CD8-positive, alpha-beta memory T cell (primary cell): ENCODE results near the gene CHEK1. TPM values are rescaled to one million over a fixed set of nuclear protein-coding genes. Genes with fewer than 3 reads are reported as not detected.
A peak's percentile ranks its signal among the peaks of the same experiment; 100 is the strongest.

Experiments
- CTCF ChIA-PET: fragments of 350-600 bp; sonication (Branson Sonifier 250); formaldehyde crosslinking; loops from one replicate; lab custom pipeline; 2021; ENCODE audit warnings: antibody characterized with exemption; lab: Charles Lee
- POLR2A ChIA-PET: fragments of 350-600 bp; sonication (Branson Sonifier 250); formaldehyde crosslinking; loops from one replicate; lab custom pipeline; 2021; ENCODE audit warnings: antibody characterized with exemption; lab: Charles Lee
- DNase-seq, 5 donors: peaks; one replicate each; pipeline versions ENCODE4 v3.0.0 to v3.0.0-alpha.2; 2020 to 2022; ENCODE audit warnings: mixed read lengths in 1 of 5
- H3K27ac ChIP-seq: one replicate; pipeline ENCODE4 v1.7.0; 2013; ENCODE audit warnings: low read depth, mild to moderate bottlenecking, low read length, moderate library complexity
- H3K27me3 ChIP-seq: 2 replicates; pipeline ENCODE4 v1.7.0; 2013; ENCODE audit warnings: low read length, mild to moderate bottlenecking; ENCODE audit not compliant: insufficient read depth, poor library complexity, severe bottlenecking
- H3K36me3 ChIP-seq: 2 replicates; pipeline ENCODE4 v1.7.0; 2013; ENCODE audit warnings: mild to moderate bottlenecking, low read length, moderate library complexity; ENCODE audit not compliant: insufficient read depth
- H3K4me1 ChIP-seq: 2 replicates; pipeline ENCODE4 v1.7.0; 2013; ENCODE audit warnings: mild to moderate bottlenecking, low read length, moderate library complexity; ENCODE audit not compliant: insufficient read depth
- H3K4me3 ChIP-seq: 2 replicates; pipeline ENCODE4 v1.7.0; 2013; ENCODE audit warnings: mild to moderate bottlenecking, low read length
- H3K9me3 ChIP-seq: 2 replicates; pipeline ENCODE4 v1.7.0; 2013; ENCODE audit warnings: mild to moderate bottlenecking, low read length
- H3K27ac Mint-ChIP-seq, 8 donors: one replicate each; pipeline ENCODE4 v1.8.0; 2020 to 2021; ENCODE audit warnings: mixed read lengths in 8 of 8, mild to moderate bottlenecking in 6 of 8, inconsistent platforms in 3 of 8, moderate library complexity in 3 of 8
- H3K27me3 Mint-ChIP-seq, 2 donors: one replicate each; pipeline ENCODE4 v1.8.0; 2020 to 2021; ENCODE audit warnings: mixed read lengths in 2 of 2, mild to moderate bottlenecking in 1 of 2, moderate library complexity in 1 of 2
- H3K36me3 Mint-ChIP-seq, 3 donors: one replicate each; pipeline ENCODE4 v1.8.0; 2020 to 2021; ENCODE audit warnings: mixed read lengths in 3 of 3, inconsistent platforms in 1 of 3, mild to moderate bottlenecking in 1 of 3
- H3K4me1 Mint-ChIP-seq, 3 donors: one replicate each; pipeline ENCODE4 v1.8.0; 2020 to 2021; ENCODE audit warnings: mixed read lengths in 3 of 3, inconsistent platforms in 1 of 3, mild to moderate bottlenecking in 1 of 3
- H3K4me3 Mint-ChIP-seq, 7 donors: one replicate each; pipeline ENCODE4 v1.8.0; 2020 to 2021; ENCODE audit warnings: mixed read lengths in 7 of 7, mild to moderate bottlenecking in 6 of 7, moderate library complexity in 4 of 7, inconsistent platforms in 2 of 7
- H3K9me3 Mint-ChIP-seq, 5 donors: one replicate each; pipeline ENCODE4 v1.8.0; 2020 to 2022; ENCODE audit warnings: mixed read lengths in 5 of 5, mild to moderate bottlenecking in 3 of 5, moderate library complexity in 2 of 5, inconsistent platforms in 1 of 5
- polyA plus RNA-seq: library from polyadenylated mRNA; unstranded; fragments of 300-500 nt; fragmentation: Illumina TruSeq; gene quantifications from one replicate; pipeline ENCODE4 v1.2.3, GENCODE V29; 2021
- total RNA-seq, 2 experiments: library from RNA; stranded (reverse); gene quantifications; one replicate each; pipeline ENCODE4 v1.2.3, GENCODE V29; 2021

The CHEK1 gene
- total and polyA plus RNA-seq, 3 experiments from 2014 or later, result 1.2 to 144 (median 139) TPM

GRCh38 chr11:125605417-125605816, 19.5 kb upstream of the CHEK1 start:
- CTCF ChIA-PET, result no interaction called here
- DNase-seq, result no peak
- H3K4me3 Mint-ChIP-seq, result no peak overlapping the region

GRCh38 chr11:125609545-125609944, 15.4 kb upstream of the CHEK1 start:
- DNase-seq, result no peak
- no peaks in the 10 kb centered on the region for H3K9me3 ChIP-seq
- Mint-ChIP-seq H3K27ac (peak overlapping the region in 1 of 8 donors; percentile 64), H3K27me3 (no peaks in the 10 kb centered on the region), H3K9me3 (no peaks in the 10 kb centered on the region), H3K36me3 (peaks cover 22 to 90% (median 42%) of the 10 kb centered on the region in 3 donors), H3K4me3 (no peak overlapping the region), H3K4me1 (peaks cover 0 to 2% (median 0%) of the 10 kb centered on the region in 3 donors)
- H3K4me3 ChIP-seq, result no peak overlapping the region
- POLR2A ChIA-PET, result no interaction called here
- peaks cover 73% of the 10 kb centered on the region for H3K36me3 ChIP-seq
- no peaks in the 10 kb centered on the region for H3K27me3 ChIP-seq
- H3K4me1 ChIP-seq, result no peaks in the 10 kb centered on the region
- CTCF ChIA-PET, result no interaction called here
- H3K27ac ChIP-seq, result no peak overlapping the region

More at GRCh38 chr11:125605417-125605816, 19.5 kb upstream of the CHEK1 start:
- peaks cover 79% of the 10 kb centered on the region for H3K36me3 ChIP-seq
- no peak overlapping the region for H3K27ac ChIP-seq
- Mint-ChIP-seq H3K36me3 (peaks cover 22 to 88% (median 34%) of the 10 kb centered on the region in 3 donors), H3K27ac (peak overlapping the region in 1 of 8 donors; percentile 43), H3K4me1 (peaks cover 0 to 9% (median 5%) of the 10 kb centered on the region in 3 donors), H3K27me3 (no peaks in the 10 kb centered on the region), H3K9me3 (no peaks in the 10 kb centered on the region)
- H3K4me3 ChIP-seq, result no peak overlapping the region
- H3K9me3 ChIP-seq, result no peaks in the 10 kb centered on the region
- H3K27me3 ChIP-seq, result no peaks in the 10 kb centered on the region
- POLR2A ChIA-PET, result no interaction called here
- no peaks in the 10 kb centered on the region for H3K4me1 ChIP-seq

GRCh38 chr11:125618383-125618782, 6.6 kb upstream of the CHEK1 start:
- Mint-ChIP-seq H3K4me3 (no peak overlapping the region), H3K9me3 (no peaks in the 10 kb centered on the region), H3K27me3 (no peaks in the 10 kb centered on the region), H3K27ac (no peak overlapping the region), H3K4me1 (no peaks in the 10 kb centered on the region), H3K36me3 (peaks cover 5 to 82% (median 12%) of the 10 kb centered on the region in 3 donors)
- ChIA-PET CTCF (no interaction called here), POLR2A (no interaction called here)
- H3K9me3 ChIP-seq, result no peaks in the 10 kb centered on the region
- no peaks in the 10 kb centered on the region for H3K27me3 ChIP-seq
- no peak overlapping the region for H3K4me3 ChIP-seq
- H3K27ac ChIP-seq, result no peak overlapping the region
- no peak for DNase-seq
- no peaks in the 10 kb centered on the region for H3K4me1 ChIP-seq
- peaks cover 55% of the 10 kb centered on the region for H3K36me3 ChIP-seq

GRCh38 chr11:125621995-125622394, 3.0 kb upstream of the CHEK1 start:
- Histone ChIP-seq H3K9me3 (no peaks in the 10 kb centered on the region), H3K27ac (no peak overlapping the region), H3K27me3 (no peaks in the 10 kb centered on the region), H3K36me3 (peaks cover 39% of the 10 kb centered on the region), H3K4me3 (no peak overlapping the region), H3K4me1 (peaks cover 13% of the 10 kb centered on the region)
- Mint-ChIP-seq H3K4me1 (peaks cover 19 to 21% (median 20%) of the 10 kb centered on the region in 3 donors), H3K27me3 (no peaks in the 10 kb centered on the region), H3K9me3 (no peaks in the 10 kb centered on the region), H3K27ac (peak overlapping the region in 3 of 8 donors; percentile 23 to 70 (median 52)), H3K36me3 (peaks cover 0 to 57% (median 4%) of the 10 kb centered on the region in 3 donors), H3K4me3 (peak overlapping the region in 1 of 7 donors; percentile 35)
- no peak for DNase-seq
- ChIA-PET POLR2A (no interaction called here), CTCF (no interaction called here)

GRCh38 chr11:125623064-125623463, 1.9 kb upstream of the CHEK1 start:
- Mint-ChIP-seq H3K4me3 (peak overlapping the region in 1 of 7 donors; percentile 33), H3K27me3 (no peaks in the 10 kb centered on the region), H3K36me3 (peaks cover 0 to 47% (median 4%) of the 10 kb centered on the region in 3 donors), H3K27ac (peak overlapping the region in 6 of 8 donors; percentile 4 to 81 (median 38)), H3K9me3 (no peaks in the 10 kb centered on the region), H3K4me1 (peaks cover 21 to 29% (median 25%) of the 10 kb centered on the region in 3 donors)
- H3K4me1 ChIP-seq, result peaks cover 13% of the 10 kb centered on the region
- no peaks in the 10 kb centered on the region for H3K9me3 ChIP-seq
- POLR2A ChIA-PET, result interaction anchor here (0.8 kb wide), 1 partner anchor 54 kb away, joined by 4 read pairs; the partner anchor contains the start of gene EI24
- DNase-seq, result no peak
- H3K4me3 ChIP-seq, result no peak overlapping the region
- peaks cover 30% of the 10 kb centered on the region for H3K36me3 ChIP-seq
- H3K27me3 ChIP-seq, result no peaks in the 10 kb centered on the region
- CTCF ChIA-PET, result no interaction called here
- no peak overlapping the region for H3K27ac ChIP-seq

- H3K27me3 Mint-ChIP-seq, result no peaks in the 10 kb centered on the region
- Histone ChIP-seq H3K27ac (peak overlapping the region; percentile 97), H3K27me3 (no peaks in the 10 kb centered on the region), H3K4me3 (peak overlapping the region; percentile 95), H3K36me3 (peaks cover 13% of the 10 kb centered on the region), H3K9me3 (no peaks in the 10 kb centered on the region), H3K4me1 (peaks cover 13% of the 10 kb centered on the region)
- H3K9me3 Mint-ChIP-seq, result no peaks in the 10 kb centered on the region
- ChIA-PET POLR2A (interaction anchor here (1.1 to 1.6 kb wide), 3 partner anchors 33 to 56 kb away, joined by 6 to 8 read pairs (median 8); partner anchors contain the start of genes EI24 and STT3A), CTCF (interaction anchor here (0.9 to 3.0 kb wide), 3 partner anchors 8 to 56 kb away, joined by 3 to 13 read pairs (median 4); partner anchors contain the start of genes EI24 and STT3A)
- DNase-seq, result no peak
- H3K4me1 Mint-ChIP-seq, result peaks cover 21 to 29% (median 25%) of the 10 kb centered on the region in 3 donors
- H3K36me3 Mint-ChIP-seq, result peaks cover 0 to 26% (median 3%) of the 10 kb centered on the region in 3 donors
- H3K27ac Mint-ChIP-seq, result peak overlapping the region; percentile 92 to 99 (median 98)
- H3K4me3 Mint-ChIP-seq, result peak overlapping the region; percentile 92 to 99 (median 96)
Measured at GRCh38 chr11:125625225-125625629, 264 bp downstream of the CHEK1 start.

GRCh38 chr11:125625630-125626287, 796 bp downstream of the CHEK1 start:
- no peaks in the 10 kb centered on the region for H3K27me3 ChIP-seq
- Mint-ChIP-seq H3K4me1 (peaks cover 21 to 29% (median 25%) of the 10 kb centered on the region in 3 donors), H3K9me3 (no peaks in the 10 kb centered on the region), H3K27me3 (no peaks in the 10 kb centered on the region), H3K36me3 (peaks cover 0 to 20% (median under 1%) of the 10 kb centered on the region in 3 donors), H3K4me3 (peak overlapping the region; percentile 92 to 99 (median 96)), H3K27ac (peak overlapping the region; percentile 92 to 99 (median 98))
- ChIA-PET POLR2A (interaction anchor here (1.1 to 1.6 kb wide), 3 partner anchors 33 to 56 kb away, joined by 6 to 8 read pairs (median 8); partner anchors contain the start of genes EI24 and STT3A), CTCF (interaction anchor here (0.9 to 3.0 kb wide), 3 partner anchors 8 to 57 kb away, joined by 3 to 13 read pairs (median 4); partner anchors contain the start of genes EI24 and STT3A)
- H3K36me3 ChIP-seq, result peaks cover 8% of the 10 kb centered on the region
- peak; percentile 67 to 85 (median 80) for DNase-seq
- H3K4me3 ChIP-seq, result peak overlapping the region; percentile 95
- H3K27ac ChIP-seq, result peak overlapping the region; percentile 97
- no peaks in the 10 kb centered on the region for H3K9me3 ChIP-seq
- H3K4me1 ChIP-seq, result peaks cover 13% of the 10 kb centered on the region
